Activated CD8-positive, alpha-beta T cell treated with anti-CD3 and anti-CD28 coated beads for 36 hours (primary cell): ENCODE data around the gene AK2. TPM values are rescaled to one million over a fixed set of nuclear protein-coding genes. Genes with fewer than 3 reads are reported as not detected.

ENCODE experiments used
- ATAC-seq: fragments of 200-7000 bp; cut with Tn5 transposase; one replicate; pipeline ENCODE4 v1.10.0; 2021; ENCODE audit warnings: mild to moderate bottlenecking, moderate library complexity
- CTCF ChIA-PET: fragments of 350-600 bp; sonication (Branson Sonifier 250); formaldehyde crosslinking; loops from one replicate; lab custom pipeline; 2021; ENCODE audit warnings: antibody characterized with exemption; lab: Charles Lee
- POLR2A ChIA-PET: fragments of 350-600 bp; sonication (Branson Sonifier 250); formaldehyde crosslinking; loops from one replicate; lab custom pipeline; 2021; ENCODE audit warnings: antibody characterized with exemption; lab: Charles Lee
- DNase-seq: peaks from one replicate; pipeline ENCODE4 v3.0.0-alpha.2; 2020
- H3K27ac Mint-ChIP-seq: one replicate; pipeline ENCODE4 v1.8.0; 2021; ENCODE audit warnings: mild to moderate bottlenecking, mixed read lengths
- H3K27me3 Mint-ChIP-seq: one replicate; pipeline ENCODE4 v1.8.0; 2021; ENCODE audit warnings: mixed read lengths
- H3K36me3 Mint-ChIP-seq: one replicate; pipeline ENCODE4 v1.8.0; 2021; ENCODE audit warnings: low read depth, mixed read lengths
- H3K4me1 Mint-ChIP-seq: one replicate; pipeline ENCODE4 v1.8.0; 2021; ENCODE audit warnings: low read depth, mixed read lengths
- H3K4me3 Mint-ChIP-seq: one replicate; pipeline ENCODE4 v1.8.0; 2021; ENCODE audit warnings: mild to moderate bottlenecking, moderate library complexity, mixed read lengths
- H3K9me3 Mint-ChIP-seq: one replicate; pipeline ENCODE4 v1.8.0; 2021; ENCODE audit warnings: mixed read lengths
- CTCF ChIP-seq: fragments of 200-600 bp; IDR thresholded peaks from one replicate; pipeline ENCODE4 v1.8.0; 2022; ENCODE audit warnings: antibody characterized with exemption, mild to moderate bottlenecking
- intact Hi-C: fragments of 100-400 bp; cut with micrococcal nuclease; formaldehyde crosslinking; loops from one replicate; pipeline ENCODE4 v1.10.0; 2022
- total RNA-seq, 2 experiments: library from RNA; stranded (reverse); gene quantifications; one replicate each; pipeline ENCODE4 v1.2.3, GENCODE V29; 2021

Gene AK2
- total RNA-seq, 2 experiments from 2014 or later, result 404 TPM

GRCh38 chr1:33022650-33023200, 14.0 kb downstream of the AK2 start:
- H3K4me3 Mint-ChIP-seq, result no peak overlapping the region
- no peak overlapping the region for H3K27ac Mint-ChIP-seq
- intact Hi-C loops, result no loop called here
- peaks cover 66% of the 10 kb centered on the region for H3K36me3 Mint-ChIP-seq
- no peak for DNase-seq
- no peak for TF ChIP-seq CTCF
- ChIA-PET POLR2A (interaction anchor here (1.0 to 1.8 kb wide), 2 partner anchors 8 to 62 kb away, joined by 5 to 8 read pairs; no protein-coding TSS in a partner anchor), CTCF (interaction anchor here (0.9 to 2.4 kb wide), 4 partner anchors 8 to 91 kb away, joined by 3 to 11 read pairs (median 4); no protein-coding TSS in a partner anchor)
- ATAC-seq, result no peak
- H3K4me1 Mint-ChIP-seq, result peaks cover 59% of the 10 kb centered on the region
- H3K27me3 Mint-ChIP-seq, result no peaks in the 10 kb centered on the region
- no peaks in the 10 kb centered on the region for H3K9me3 Mint-ChIP-seq

DNA sequence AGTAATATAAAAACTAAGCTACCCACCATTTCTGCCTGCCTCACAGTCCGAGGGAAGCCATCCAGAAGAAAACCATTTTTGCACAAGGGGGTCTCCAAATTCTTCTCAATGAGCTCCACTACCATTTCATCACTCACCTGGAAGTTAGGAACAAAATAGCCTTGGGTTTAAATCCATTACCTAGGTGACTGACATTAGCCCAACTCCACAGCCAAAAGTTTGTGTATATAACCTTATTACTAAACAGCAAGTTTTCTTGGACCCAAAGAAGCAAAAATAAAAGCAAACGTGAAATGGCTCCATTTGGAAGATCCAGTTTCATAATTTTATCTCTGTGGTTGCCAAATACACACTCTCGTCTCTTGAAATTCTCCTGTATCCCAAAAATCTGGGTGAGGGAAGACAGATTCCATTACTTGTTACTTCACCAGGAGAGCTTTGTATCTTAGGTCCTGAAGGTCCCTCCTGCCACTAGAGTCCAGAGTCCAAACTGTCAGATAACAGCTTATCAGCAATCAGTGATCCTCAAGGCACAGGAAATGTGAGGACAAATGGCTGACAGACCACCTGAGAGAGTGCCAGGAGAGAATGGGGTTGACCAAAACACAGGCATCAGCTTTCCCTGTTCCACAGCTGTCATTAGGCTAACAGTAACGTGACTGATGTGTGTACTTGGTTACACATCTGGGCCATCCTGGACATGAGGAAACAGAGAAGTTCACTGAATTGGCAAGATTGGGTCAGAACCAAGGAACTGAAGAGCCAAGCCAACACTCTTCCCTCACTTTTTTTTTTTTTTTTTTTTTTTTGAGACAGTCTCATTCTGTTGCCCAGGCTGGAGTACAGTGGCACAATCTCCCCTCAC, 14.9 kb downstream of the AK2 start:
- DNase-seq (no peak), ATAC-seq (no peak)
- H3K27ac Mint-ChIP-seq, result no peak overlapping the region
- ChIA-PET POLR2A (interaction anchor here (1.8 kb wide), 1 partner anchor 9 kb away, joined by 8 read pairs; no protein-coding TSS in a partner anchor), CTCF (interaction anchor here (0.7 to 2.4 kb wide), 5 partner anchors 9 to 135 kb away, joined by 3 to 11 read pairs (median 4); no protein-coding TSS in a partner anchor)
- TF ChIP-seq CTCF, result no peak
- intact Hi-C loops, result no loop called here
- peaks cover 52% of the 10 kb centered on the region for H3K4me1 Mint-ChIP-seq
- H3K27me3 Mint-ChIP-seq, result no peaks in the 10 kb centered on the region
- H3K9me3 Mint-ChIP-seq, result no peaks in the 10 kb centered on the region
- peaks cover 68% of the 10 kb centered on the region for H3K36me3 Mint-ChIP-seq
- H3K4me3 Mint-ChIP-seq, result no peak overlapping the region

- peaks cover 23% of the 10 kb centered on the region for H3K4me1 Mint-ChIP-seq
- DNase-seq (no peak), ATAC-seq (peak; percentile 51)
- TF ChIP-seq CTCF, result no peak
- no peak overlapping the region for H3K4me3 Mint-ChIP-seq
- peak overlapping the region; percentile 76 for H3K27ac Mint-ChIP-seq
- H3K9me3 Mint-ChIP-seq, result no peaks in the 10 kb centered on the region
- POLR2A ChIA-PET, result interaction anchor here (0.9 to 1.5 kb wide), 2 partner anchors 17 to 64 kb away, joined by 3 read pairs; no protein-coding TSS in a partner anchor
- H3K36me3 Mint-ChIP-seq, result peaks cover 68% of the 10 kb centered on the region
- no peaks in the 10 kb centered on the region for H3K27me3 Mint-ChIP-seq
- intact Hi-C loops, result no loop called here
- CTCF ChIA-PET, result interaction anchor here (1.2 kb wide), 1 partner anchor 37 kb away, joined by 3 read pairs; no protein-coding TSS in a partner anchor
Measured at GRCh38 chr1:33018112-33018511, 18.6 kb downstream of the AK2 start.

GRCh38 chr1:33017175-33017574, 19.5 kb downstream of the AK2 start:
- Mint-ChIP-seq H3K36me3 (peaks cover 71% of the 10 kb centered on the region), H3K27me3 (no peaks in the 10 kb centered on the region), H3K4me1 (peaks cover 20% of the 10 kb centered on the region), H3K9me3 (no peaks in the 10 kb centered on the region), H3K27ac (no peak overlapping the region), H3K4me3 (no peak overlapping the region)
- intact Hi-C loops, result no loop called here
- CTCF ChIA-PET, result interaction anchor here (1.0 to 1.2 kb wide), 2 partner anchors 38 to 82 kb away, joined by 3 read pairs; no protein-coding TSS in a partner anchor
- DNase-seq (no peak), ATAC-seq (no peak)
- POLR2A ChIA-PET, result interaction anchor here (0.9 to 1.5 kb wide), 4 partner anchors 13 to 63 kb away, joined by 3 read pairs; no protein-coding TSS in a partner anchor
- no peak for TF ChIP-seq CTCF
